Activated CD4-positive, alpha-beta T cell treated with anti-CD3 and anti-CD28 coated beads, Interleukin-2, amount 50 U/mL, for 16 hours (primary cell): ENCODE results near the gene PTGER1.

Experiments
- DNase-seq: peaks from one replicate; pipeline ENCODE4 v3.0.0-alpha.2; 2020

Gene PTGER1

GRCh38 chr19:14439014-14439413 lies 36.1 kb downstream of the PTGER1 start:
- DNase-seq: no peak

- DNase-seq: no peak
Measured at GRCh38 chr19:14437578-14438140, 37.5 kb downstream of the PTGER1 start.

GRCh38 chr19:14435320-14436050 lies 39.7 kb downstream of the PTGER1 start:
- DNase-seq: no peak

- peak; percentile 37 for DNase-seq
Measured at GRCh38 chr19:14434543-14435319, 40.4 kb downstream of the PTGER1 start.

GRCh38 chr19:14433554-14434501 lies 41.3 kb downstream of the PTGER1 start:
- DNase-seq: no peak

- DNase-seq: peak; percentile 44
Measured at GRCh38 chr19:14432791-14433553, 42.2 kb downstream of the PTGER1 start, which contains the start of gene PKN1. TSS of gene PKN1 (plus strand) at chr19:14433306. CDS start at chr19:14433522, 216 bp downstream.

- no peak for DNase-seq
Measured at GRCh38 chr19:14430712-14431111, 44.4 kb downstream of the PTGER1 start.

GRCh38 chr19:14428882-14429416 lies 46.2 kb downstream of the PTGER1 start:
- DNase-seq: no peak

GRCh38 chr19:14427461-14427860 lies 47.7 kb downstream of the PTGER1 start:
- no peak for DNase-seq

GRCh38 chr19:14425696-14426138 lies 49.4 kb downstream of the PTGER1 start:
- no peak for DNase-seq
